Measurements from ENCODE around the gene STK35.

The STK35 gene

GRCh38 chr20:2104236-2104635 is 2.6 kb downstream of the STK35 start:
- no peaks in the 10 kb centered on the region for H3K27me3 ChIP-seq (ENCODE audit: insufficient read depth, poor library complexity, severe bottlenecking)
- peak overlapping the region; percentile 86 for H3K4me3 ChIP-seq (replicated peaks; ENCODE audit: insufficient read depth, low read length)
- peak overlapping the region; percentile 100 for H3K27ac ChIP-seq (replicated peaks)
- TF ChIP-seq GABPA (IDR thresholded peaks at IDR 0.05; ENCODE audit: low read depth): no peak
- no peak for TF ChIP-seq CTCF (IDR thresholded peaks at IDR 0.05; ENCODE audit: insufficient read depth, low read length)
- no peak for TF ChIP-seq REST (IDR thresholded peaks at IDR 0.05; ENCODE audit: insufficient replicate concordance, low read depth)
- no peak for TF ChIP-seq POLR2AphosphoS5 (IDR thresholded peaks at IDR 0.05; ENCODE audit: low read depth)
- TF ChIP-seq SPI1 (IDR thresholded peaks at IDR 0.05; ENCODE audit: borderline replicate concordance, low read depth): no peak
- no peak for DNase-seq (ENCODE audit: low read depth in 1 of 2, low spot score in 1 of 2)

DNA sequence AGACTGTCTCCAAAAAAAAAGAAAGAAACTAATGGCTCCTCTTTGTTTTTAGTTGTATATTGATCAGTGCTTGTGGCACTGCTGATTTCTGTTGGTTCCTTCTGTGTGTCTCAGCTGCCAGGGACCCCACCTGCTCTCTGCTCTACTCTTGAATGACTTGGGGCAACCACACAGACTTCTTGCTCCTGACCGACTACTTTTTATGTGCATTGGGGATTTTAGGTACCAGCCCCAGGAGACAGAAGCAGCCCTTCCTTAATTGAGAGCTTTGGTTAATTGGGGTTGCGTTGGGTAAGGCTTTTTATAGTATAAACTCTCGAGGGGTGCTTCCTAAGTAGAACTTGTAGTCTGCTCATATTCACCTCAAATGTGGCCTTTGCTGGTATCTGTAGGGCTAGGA is 6.9 kb downstream of the STK35 start:
- H3K4me3 ChIP-seq (replicated peaks; ENCODE audit: insufficient read depth, low read length): no peak overlapping the region
- TF ChIP-seq GABPA (IDR thresholded peaks at IDR 0.05; ENCODE audit: low read depth) (no peak), SPI1 (IDR thresholded peaks at IDR 0.05; ENCODE audit: borderline replicate concordance, low read depth) (no peak), CTCF (IDR thresholded peaks at IDR 0.05; ENCODE audit: insufficient read depth, low read length) (no peak), POLR2AphosphoS5 (IDR thresholded peaks at IDR 0.05; ENCODE audit: low read depth) (no peak), REST (IDR thresholded peaks at IDR 0.05; ENCODE audit: insufficient replicate concordance, low read depth) (no peak)
- no peaks in the 10 kb centered on the region for H3K27me3 ChIP-seq (ENCODE audit: insufficient read depth, poor library complexity, severe bottlenecking)
- DNase-seq (ENCODE audit: low read depth in 1 of 2, low spot score in 1 of 2): no peak
- no peak overlapping the region for H3K27ac ChIP-seq (replicated peaks)

GRCh38 chr20:2108987-2109386 is 7.4 kb downstream of the STK35 start:
- H3K27me3 ChIP-seq (ENCODE audit: insufficient read depth, poor library complexity, severe bottlenecking): no peaks in the 10 kb centered on the region
- no peak for TF ChIP-seq GABPA (IDR thresholded peaks at IDR 0.05; ENCODE audit: low read depth)
- TF ChIP-seq SPI1 (IDR thresholded peaks at IDR 0.05; ENCODE audit: borderline replicate concordance, low read depth): no peak
- DNase-seq (ENCODE audit: low read depth in 1 of 2, low spot score in 1 of 2): no peak
- H3K27ac ChIP-seq (replicated peaks): no peak overlapping the region
- no peak overlapping the region for H3K4me3 ChIP-seq (replicated peaks; ENCODE audit: insufficient read depth, low read length)

GRCh38 chr20:2109425-2110210 is 8.0 kb downstream of the STK35 start:
- no peak overlapping the region for H3K27ac ChIP-seq (replicated peaks)
- H3K4me3 ChIP-seq (replicated peaks; ENCODE audit: insufficient read depth, low read length): no peak overlapping the region
- no peaks in the 10 kb centered on the region for H3K27me3 ChIP-seq (ENCODE audit: insufficient read depth, poor library complexity, severe bottlenecking)

More at GRCh38 chr20:2109425-2110210, 8.0 kb downstream of the STK35 start:
- no peak for DNase-seq (ENCODE audit: low read depth in 1 of 2, low spot score in 1 of 2)
- TF ChIP-seq CTCF (IDR thresholded peaks at IDR 0.05; ENCODE audit: insufficient read depth, low read length) (no peak), REST (IDR thresholded peaks at IDR 0.05; ENCODE audit: insufficient replicate concordance, low read depth) (no peak), POLR2AphosphoS5 (IDR thresholded peaks at IDR 0.05; ENCODE audit: low read depth) (no peak)

All from HL-60 (cell line).